Dedifferentiated amniotic fluid mesenchymal stem cell (primary cell): ENCODE results near the gene MED19.
"Not testable (repeated sequence)": the region's sequence is repeated elsewhere in the genome, so short reads cannot be mapped to it uniquely, and the experiment has no call there.

Experiments used
- DNase-seq: peaks from one replicate; pipeline ENCODE4 v3.0.0-alpha.2; 2016; ENCODE audit errors: extremely low spot score

The MED19 gene

GRCh38 chr11:57705432-57705831 is 6.6 kb downstream of the MED19 start:
- not testable (repeated sequence) for DNase-seq

- DNase-seq, result no peak
Measured at GRCh38 chr11:57704932-57705331, 7.1 kb downstream of the MED19 start.

GRCh38 chr11:57703341-57703740 is 8.7 kb downstream of the MED19 start:
- no peak for DNase-seq

DNA sequence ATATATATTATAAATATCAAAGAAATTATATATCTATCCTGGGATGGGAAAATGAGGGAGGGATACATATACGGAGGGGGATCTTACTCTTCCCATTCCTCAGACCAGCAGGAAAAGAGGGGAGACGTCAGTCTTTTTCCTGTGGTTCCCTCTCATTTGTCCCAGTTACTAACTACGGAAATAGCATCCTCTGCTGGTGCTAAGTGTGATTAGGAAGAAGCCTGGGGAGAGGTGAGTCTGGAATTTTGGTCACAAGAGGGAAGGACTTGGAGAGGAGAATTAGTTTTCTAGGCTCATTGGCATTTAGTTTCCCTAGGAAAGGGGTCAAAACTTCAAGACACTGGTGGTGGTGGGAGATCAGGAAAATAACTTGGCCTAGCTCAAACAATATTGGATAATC is 11.6 kb downstream of the MED19 start:
- no peak for DNase-seq

DNA sequence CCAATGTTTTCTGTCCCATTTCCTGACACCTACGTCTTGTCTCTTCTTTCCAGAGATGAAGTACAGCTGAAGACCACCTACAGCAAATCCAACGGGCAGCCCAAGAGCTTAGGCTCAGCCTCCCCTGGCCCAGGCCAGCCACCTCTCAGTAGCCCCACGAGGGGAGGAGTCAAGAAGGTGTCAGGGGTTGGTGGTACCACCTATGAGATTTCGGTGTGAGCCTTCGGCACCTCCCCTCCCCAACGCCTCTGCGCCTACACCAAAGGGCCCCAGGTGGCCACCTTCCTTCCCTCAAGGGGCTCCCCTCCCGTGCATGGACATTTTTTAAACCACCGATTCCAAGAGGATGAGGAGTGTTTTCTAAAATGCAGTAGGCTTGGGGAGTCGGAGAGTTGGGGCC is 12.2 kb downstream of the MED19 start:
- no peak for DNase-seq

- no peak for DNase-seq
Measured at GRCh38 chr11:57698843-57699365, 13.1 kb downstream of the MED19 start.

DNA sequence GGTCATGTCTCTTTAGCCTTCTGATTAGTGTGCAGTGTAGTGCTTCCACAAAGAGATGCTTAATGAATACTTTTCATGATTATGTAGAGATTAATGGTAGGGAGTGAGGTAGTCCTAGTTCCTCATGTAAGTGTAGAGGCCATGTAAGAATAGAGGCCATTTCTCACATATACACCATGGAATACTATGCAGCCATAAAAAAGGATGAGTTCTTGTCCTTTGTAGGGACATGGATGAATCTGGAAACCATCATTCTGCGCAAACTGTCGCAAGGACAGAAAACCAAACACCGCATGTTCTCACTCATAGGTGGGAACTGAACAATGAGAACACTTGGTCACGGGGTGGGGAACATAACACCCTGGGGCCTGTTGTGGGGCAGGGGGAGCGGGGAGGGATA is 21.5 kb downstream of the MED19 start:
- not testable (repeated sequence) for DNase-seq

GRCh38 chr11:57681168-57681567 is 30.8 kb downstream of the MED19 start:
- DNase-seq, result no peak

- DNase-seq, result no peak
Measured at GRCh38 chr11:57680552-57680874, 31.5 kb downstream of the MED19 start.

GRCh38 chr11:57679396-57679795 is 32.6 kb downstream of the MED19 start:
- no peak for DNase-seq

DNA sequence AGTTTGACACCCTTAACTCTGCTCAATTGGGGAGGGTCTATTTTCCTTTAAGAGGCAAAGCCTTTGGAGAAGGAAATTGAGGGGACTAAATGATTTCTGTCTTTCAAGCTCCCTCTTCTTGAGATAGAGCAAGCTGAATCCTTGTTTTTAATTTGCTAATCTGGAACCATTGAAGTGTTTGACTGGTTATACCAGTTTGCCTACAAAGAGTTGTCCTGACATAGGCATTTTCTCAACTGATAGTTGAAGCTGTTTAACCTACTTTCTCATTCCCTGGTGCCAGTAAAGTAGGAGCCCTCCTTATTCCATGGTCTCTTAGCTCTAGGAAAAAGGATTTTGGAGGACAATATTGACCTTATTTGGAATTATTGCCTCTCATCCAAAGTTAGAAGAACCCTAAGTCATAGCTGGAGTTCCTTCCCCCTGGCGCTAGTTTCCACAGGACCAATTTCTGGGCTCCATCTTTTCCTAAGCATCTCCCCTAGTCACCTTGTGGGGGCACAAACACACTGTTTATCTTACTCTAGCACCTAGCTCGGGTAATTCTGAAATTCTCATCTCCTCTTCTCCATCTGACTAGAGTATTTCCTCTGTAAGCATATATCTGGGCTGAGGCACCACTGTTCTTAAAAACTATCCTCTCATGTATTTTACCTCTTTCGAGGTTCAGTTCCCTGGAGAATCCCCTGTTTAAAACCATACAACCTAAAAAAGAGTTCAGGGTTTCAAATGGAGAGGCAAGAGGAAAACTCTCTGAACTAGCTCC is 36.7 kb downstream of the MED19 start:
- DNase-seq, result no peak

DNA sequence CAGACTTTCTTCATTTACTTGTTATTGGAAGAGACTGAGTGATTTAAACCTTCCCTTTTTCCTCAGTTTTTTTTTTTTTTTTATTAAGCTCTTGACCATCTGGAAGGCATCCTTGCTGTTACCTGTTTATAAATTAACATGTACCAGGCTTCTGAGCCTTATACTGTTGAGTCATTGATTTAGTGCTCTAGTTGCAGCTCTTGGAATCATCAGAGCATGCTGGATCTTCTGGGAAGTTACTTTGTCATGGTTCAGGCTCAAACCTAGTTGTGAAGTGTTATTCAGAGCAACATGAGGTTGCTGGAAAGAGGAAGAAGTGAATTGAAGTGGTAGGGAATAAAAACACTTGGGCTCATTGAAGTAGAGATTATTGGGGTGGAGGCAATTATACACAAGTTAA is 37.8 kb downstream of the MED19 start:
- DNase-seq, result no peak

DNA sequence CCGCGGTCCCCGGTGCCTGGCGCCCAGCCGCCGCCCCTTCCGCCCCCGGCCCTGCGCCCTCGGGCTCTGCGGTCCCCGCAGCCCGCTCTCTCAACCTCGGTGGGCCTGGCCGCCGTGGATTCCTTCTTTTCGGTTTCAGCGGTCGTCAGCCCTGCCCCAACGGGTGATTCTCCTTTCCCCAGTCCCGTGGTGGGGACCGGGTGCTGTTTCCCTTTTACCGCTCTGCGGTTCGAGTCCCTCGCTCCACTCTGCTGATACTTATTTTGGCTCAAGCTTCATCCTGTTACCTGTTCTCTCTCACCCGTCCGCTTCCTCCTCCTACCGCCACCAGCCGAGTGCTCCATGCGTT is 43.6 kb downstream of the MED19 start:
- DNase-seq, result no peak

DNA sequence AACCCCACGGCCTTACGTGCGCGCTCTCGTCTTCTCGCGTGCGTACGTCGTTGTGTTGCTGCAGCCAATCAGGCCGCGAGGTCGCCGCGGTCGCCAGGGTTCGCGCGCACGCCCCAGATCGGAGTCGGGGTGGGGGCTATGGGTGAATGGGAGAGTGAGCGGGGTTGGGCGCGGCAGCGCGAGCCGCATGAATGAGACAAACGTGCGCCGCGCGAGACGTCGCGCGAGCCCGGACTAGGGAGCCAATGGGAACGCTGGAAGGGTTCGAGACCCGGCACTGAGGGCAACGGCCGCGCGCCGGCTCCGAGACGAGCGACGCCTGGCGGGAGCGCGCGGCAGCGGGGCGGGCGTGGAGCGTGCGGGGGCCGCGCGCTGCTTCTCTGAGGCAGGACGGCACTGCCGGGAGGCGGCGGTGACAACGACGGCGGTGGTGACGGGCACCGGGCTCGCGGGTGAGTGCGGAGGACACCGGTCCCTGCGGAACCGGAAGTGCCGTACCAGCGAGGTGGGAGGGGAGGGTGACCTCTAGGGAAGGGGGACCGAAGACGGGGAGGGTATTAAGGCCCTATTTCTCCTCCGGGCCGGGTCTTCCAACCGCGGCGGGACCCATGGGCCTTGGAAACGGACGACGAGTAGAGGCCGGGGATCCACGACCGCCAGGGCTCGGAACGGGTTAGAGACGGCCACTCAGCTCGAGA is 44.1 kb downstream of the MED19 start, which contains the start of gene ZDHHC5:
ZDHHC5 (plus strand) TSS at position 379 of the 698 bp plus-strand sequence. CDS start 4,977 bp downstream, outside the sequence.
- DNase-seq, result peak; percentile 99

DNA sequence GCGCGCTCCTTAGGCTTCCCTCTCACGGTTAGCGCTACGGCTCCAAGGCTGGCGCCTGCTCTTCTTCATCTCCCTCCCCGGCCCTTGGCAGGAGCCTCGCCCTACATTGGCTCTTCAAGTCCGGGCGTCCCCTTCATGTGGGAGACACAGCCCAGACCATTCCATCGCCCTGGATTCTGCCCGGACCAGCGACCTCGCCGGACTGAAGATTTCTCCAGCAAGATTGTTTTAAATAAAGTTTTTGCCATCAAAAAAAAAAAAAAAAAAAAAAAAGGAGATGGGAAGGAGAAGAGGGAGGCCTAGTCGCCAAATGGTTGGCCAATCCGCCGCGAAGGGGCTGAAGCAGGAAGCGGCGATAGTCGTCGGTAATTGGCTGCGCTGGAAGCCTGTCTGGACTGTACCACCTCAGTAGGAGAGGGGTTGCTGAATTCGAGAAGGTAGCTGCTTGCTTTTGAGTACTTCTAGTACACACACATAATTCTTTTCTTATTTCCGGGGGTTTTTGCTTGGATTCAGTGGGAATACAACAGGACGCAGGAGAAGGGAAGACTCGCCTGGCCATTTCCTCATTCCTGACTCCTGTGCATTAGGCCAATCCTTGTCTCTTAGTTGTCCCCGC is 44.8 kb downstream of the MED19 start:
- peak; percentile 99 for DNase-seq

GRCh38 chr11:57663975-57664374 is 48.0 kb downstream of the MED19 start:
- no peak for DNase-seq

DNA sequence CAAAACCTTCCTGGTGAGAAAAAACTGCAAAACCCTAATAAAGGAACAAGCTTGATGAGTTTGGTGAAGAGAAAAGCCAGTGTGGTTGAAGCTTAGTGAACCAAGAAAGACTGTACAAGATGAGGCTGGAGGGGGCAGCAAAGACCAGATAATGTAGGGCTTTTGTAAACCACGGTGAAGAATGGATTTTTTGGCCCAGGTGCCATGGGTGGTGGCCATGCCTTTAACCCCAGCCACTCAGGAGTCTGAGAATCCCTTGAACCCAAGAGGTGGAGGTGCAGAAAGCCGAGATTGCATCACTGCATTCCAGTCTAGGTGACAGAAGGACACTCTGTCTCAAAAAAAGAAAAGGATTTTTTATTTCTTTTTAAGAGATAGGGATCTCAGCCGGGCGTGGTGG is 49.1 kb downstream of the MED19 start:
- no peak for DNase-seq

- no peak for DNase-seq
Measured at GRCh38 chr11:57659669-57660068, 52.3 kb downstream of the MED19 start.

DNA sequence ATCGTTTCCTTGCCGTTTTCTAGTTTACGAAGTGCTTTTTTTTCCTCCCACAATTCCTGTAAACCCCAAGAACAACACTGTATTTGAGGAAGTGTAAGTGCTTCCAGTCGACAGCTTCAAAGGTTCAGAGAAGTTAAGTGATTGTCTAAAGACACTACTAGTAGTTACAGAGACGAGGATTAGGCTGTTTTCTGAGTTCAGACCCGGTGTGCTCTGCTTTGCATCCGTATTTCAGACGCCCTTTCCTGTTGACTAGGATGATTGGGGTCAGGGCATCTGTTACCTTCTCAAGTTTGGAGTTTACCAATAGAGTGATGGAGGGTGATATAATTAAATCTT is 54.0 kb downstream of the MED19 start:
- no peak for DNase-seq

GRCh38 chr11:57657194-57658022 is 54.6 kb downstream of the MED19 start, which contains the start of gene CLP1:
CLP1 (plus strand) TSS chr11:57657762; CDS start chr11:57659477, 1,715 bp downstream.
- DNase-seq, result peak; percentile 99

DNA sequence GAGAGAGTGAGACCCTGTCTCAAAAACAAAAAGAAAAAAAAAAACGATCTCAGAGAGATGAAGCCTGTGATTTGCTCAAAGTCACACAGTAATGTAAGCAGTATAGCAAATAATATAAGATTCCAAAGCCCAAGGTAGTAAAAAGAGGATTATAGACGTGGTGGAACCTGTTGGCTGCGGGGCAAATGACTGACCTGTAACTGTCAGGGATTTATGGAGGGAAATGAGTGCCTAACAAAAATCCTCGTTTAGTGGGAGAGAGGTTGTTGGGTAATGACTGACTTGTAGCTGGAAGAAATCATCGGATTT is 55.2 kb downstream of the MED19 start:
- DNase-seq, result no peak
